K562 (cell line): ENCODE results near the gene GCNT4.

Experiments
- BACH1 ChIP-seq: fragments of 200-800 bp; sonication (Bioruptor generic); IDR thresholded peaks from 2 replicates; pipeline ENCODE4 v1.6.1; 2016; ENCODE audit warnings: missing genetic modification characterization, missing compliant biosample characterization
- BRCA1 ChIP-seq, 2 experiments: fragments of 450-650 bp in 1 of 2; sonication (generic) in 1 of 2; formaldehyde crosslinking in 1 of 2; IDR thresholded peaks; 2 replicates each; pipeline versions ENCODE4 v1.5.0 to v1.6.1; 2017 to 2020; ENCODE audit warnings: mild to moderate bottlenecking in 1 of 2, missing genetic modification reagents in 1 of 2
- YY1 ChIP-seq, 3 experiments: IDR thresholded peaks; 2 replicates each; pipeline ENCODE4 v1.6.1; 2011; ENCODE audit warnings: low read length in 2 of 3, mild to moderate bottlenecking in 2 of 3, moderate library complexity in 2 of 3, borderline replicate concordance in 1 of 3, control low read depth in 1 of 3, low read depth in 1 of 3; ENCODE audit not compliant: insufficient read depth in 3 of 3, insufficient replicate concordance in 2 of 3, control insufficient read depth in 1 of 3, insufficient read length in 1 of 3; ENCODE audit errors: extremely low read depth in 1 of 3
- TF ChIP-seq, protein P1 (sequence below): fragments of 450-650 bp; IDR thresholded peaks from 2 replicates; pipeline ENCODE4 v1.6.1; 2016; ENCODE audit warnings: low read depth, mild to moderate bottlenecking, moderate library complexity
- TF ChIP-seq, protein P2 (sequence below): fragments of 250-450 bp; sonication (Bioruptor Pico); IDR thresholded peaks from 2 replicates; pipeline ENCODE4 v1.6.1; 2021; ENCODE audit warnings: mild to moderate bottlenecking
- TF ChIP-seq, protein P3 (sequence below): IDR thresholded peaks from 3 replicates; pipeline ENCODE4 v1.6.1; 2011; ENCODE audit warnings: borderline replicate concordance, mild to moderate bottlenecking; ENCODE audit not compliant: insufficient read length, insufficient read depth
- TF ChIP-seq, protein P4 (sequence below): fragments of 250-450 bp; sonication (Bioruptor Pico); IDR thresholded peaks from 2 replicates; pipeline ENCODE4 v1.5.0; 2020; ENCODE audit warnings: mild to moderate bottlenecking, borderline replicate concordance
- TF ChIP-seq, protein P5 (sequence below): fragments of 150-350 bp; IDR thresholded peaks from 2 replicates; pipeline ENCODE4 v1.6.1; 2014; ENCODE audit warnings: low read depth, mild to moderate bottlenecking, low read length, borderline replicate concordance

DNA sequence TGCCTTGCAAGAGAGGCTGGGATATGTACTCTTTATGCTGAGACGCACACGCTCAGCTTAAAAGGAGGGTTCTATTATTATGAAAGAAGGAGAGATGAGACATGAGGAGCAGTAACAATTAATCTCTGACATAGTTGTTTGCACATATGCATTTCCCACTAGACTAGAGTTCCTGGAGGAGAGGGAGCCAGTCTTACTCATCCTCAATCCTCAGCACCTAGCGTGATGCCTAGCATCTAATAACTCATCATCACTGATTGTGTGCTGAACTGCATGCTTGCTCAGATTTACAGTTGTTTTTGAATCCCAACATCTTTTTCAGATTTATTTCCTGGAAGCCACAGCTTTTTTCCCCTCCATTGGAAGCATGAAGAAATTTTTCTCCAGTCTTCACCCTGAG, 35.5 kb downstream of the GCNT4 start:
- TF ChIP-seq BACH1 (tag): no peak
- TF ChIP-seq, protein P1, sequence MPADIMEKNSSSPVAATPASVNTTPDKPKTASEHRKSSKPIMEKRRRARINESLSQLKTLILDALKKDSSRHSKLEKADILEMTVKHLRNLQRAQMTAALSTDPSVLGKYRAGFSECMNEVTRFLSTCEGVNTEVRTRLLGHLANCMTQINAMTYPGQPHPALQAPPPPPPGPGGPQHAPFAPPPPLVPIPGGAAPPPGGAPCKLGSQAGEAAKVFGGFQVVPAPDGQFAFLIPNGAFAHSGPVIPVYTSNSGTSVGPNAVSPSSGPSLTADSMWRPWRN: no peak
- TF ChIP-seq, protein P2, sequence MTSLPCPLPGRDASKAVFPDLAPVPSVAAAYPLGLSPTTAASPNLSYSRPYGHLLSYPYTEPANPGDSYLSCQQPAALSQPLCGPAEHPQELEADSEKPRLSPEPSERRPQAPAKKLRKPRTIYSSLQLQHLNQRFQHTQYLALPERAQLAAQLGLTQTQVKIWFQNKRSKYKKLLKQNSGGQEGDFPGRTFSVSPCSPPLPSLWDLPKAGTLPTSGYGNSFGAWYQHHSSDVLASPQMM: no peak
- TF ChIP-seq, protein P3, sequence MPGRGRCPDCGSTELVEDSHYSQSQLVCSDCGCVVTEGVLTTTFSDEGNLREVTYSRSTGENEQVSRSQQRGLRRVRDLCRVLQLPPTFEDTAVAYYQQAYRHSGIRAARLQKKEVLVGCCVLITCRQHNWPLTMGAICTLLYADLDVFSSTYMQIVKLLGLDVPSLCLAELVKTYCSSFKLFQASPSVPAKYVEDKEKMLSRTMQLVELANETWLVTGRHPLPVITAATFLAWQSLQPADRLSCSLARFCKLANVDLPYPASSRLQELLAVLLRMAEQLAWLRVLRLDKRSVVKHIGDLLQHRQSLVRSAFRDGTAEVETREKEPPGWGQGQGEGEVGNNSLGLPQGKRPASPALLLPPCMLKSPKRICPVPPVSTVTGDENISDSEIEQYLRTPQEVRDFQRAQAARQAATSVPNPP: no peak
- TF ChIP-seq, protein P4, sequence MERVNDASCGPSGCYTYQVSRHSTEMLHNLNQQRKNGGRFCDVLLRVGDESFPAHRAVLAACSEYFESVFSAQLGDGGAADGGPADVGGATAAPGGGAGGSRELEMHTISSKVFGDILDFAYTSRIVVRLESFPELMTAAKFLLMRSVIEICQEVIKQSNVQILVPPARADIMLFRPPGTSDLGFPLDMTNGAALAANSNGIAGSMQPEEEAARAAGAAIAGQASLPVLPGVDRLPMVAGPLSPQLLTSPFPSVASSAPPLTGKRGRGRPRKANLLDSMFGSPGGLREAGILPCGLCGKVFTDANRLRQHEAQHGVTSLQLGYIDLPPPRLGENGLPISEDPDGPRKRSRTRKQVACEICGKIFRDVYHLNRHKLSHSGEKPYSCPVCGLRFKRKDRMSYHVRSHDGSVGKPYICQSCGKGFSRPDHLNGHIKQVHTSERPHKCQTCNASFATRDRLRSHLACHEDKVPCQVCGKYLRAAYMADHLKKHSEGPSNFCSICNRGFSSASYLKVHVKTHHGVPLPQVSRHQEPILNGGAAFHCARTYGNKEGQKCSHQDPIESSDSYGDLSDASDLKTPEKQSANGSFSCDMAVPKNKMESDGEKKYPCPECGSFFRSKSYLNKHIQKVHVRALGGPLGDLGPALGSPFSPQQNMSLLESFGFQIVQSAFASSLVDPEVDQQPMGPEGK (CRISPR knock-in tag): no peak
- TF ChIP-seq, protein P5, sequence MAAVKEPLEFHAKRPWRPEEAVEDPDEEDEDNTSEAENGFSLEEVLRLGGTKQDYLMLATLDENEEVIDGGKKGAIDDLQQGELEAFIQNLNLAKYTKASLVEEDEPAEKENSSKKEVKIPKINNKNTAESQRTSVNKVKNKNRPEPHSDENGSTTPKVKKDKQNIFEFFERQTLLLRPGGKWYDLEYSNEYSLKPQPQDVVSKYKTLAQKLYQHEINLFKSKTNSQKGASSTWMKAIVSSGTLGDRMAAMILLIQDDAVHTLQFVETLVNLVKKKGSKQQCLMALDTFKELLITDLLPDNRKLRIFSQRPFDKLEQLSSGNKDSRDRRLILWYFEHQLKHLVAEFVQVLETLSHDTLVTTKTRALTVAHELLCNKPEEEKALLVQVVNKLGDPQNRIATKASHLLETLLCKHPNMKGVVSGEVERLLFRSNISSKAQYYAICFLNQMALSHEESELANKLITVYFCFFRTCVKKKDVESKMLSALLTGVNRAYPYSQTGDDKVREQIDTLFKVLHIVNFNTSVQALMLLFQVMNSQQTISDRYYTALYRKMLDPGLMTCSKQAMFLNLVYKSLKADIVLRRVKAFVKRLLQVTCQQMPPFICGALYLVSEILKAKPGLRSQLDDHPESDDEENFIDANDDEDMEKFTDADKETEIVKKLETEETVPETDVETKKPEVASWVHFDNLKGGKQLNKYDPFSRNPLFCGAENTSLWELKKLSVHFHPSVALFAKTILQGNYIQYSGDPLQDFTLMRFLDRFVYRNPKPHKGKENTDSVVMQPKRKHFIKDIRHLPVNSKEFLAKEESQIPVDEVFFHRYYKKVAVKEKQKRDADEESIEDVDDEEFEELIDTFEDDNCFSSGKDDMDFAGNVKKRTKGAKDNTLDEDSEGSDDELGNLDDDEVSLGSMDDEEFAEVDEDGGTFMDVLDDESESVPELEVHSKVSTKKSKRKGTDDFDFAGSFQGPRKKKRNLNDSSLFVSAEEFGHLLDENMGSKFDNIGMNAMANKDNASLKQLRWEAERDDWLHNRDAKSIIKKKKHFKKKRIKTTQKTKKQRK: no peak
- TF ChIP-seq YY1 (IDR thresholded peaks at IDR 0.05; ENCODE audit: borderline replicate concordance in 1 of 3, control insufficient read depth in 1 of 3, extremely low read depth in 1 of 3, insufficient read depth in 3 of 3, insufficient read length in 1 of 3, insufficient replicate concordance in 2 of 3, low read depth in 1 of 3, low read length in 2 of 3): no peak
- TF ChIP-seq BRCA1 (IDR thresholded peaks at IDR 0.05): no peak
- TF ChIP-seq BRCA1 (CRISPR knock-in tag; IDR thresholded peaks at IDR 0.05): no peak
